CD1c-positive myeloid dendritic cell (primary cell): ENCODE data around the gene SLC6A3.
"Not testable (repeated sequence)": the region's sequence is repeated elsewhere in the genome, so short reads cannot be mapped to it uniquely, and the experiment has no call there.

ENCODE experiments used
- DNase-seq: peaks from one replicate; pipeline ENCODE4 v3.0.0-alpha.2; 2016; ENCODE audit errors: extremely low spot score

SLC6A3 gene

DNA sequence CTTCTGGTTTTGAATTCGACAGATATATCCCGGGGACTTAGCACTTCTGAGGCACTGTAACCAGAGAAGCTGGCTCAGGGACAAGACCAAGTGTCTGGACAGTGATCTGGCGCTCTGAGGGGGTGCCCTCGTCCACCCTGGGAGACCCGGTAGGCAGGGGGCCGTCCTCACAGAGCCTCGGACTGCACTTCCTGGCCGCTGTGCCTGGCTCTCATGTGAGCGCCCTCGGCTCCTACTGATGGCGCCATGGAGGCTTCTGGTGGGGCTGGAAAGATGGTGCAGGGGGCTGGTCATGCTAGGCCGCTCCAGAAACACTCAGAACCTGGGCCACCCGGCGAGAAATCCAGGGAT lies 18.8 kb upstream of the SLC6A3 start:
- no peak for DNase-seq

DNA sequence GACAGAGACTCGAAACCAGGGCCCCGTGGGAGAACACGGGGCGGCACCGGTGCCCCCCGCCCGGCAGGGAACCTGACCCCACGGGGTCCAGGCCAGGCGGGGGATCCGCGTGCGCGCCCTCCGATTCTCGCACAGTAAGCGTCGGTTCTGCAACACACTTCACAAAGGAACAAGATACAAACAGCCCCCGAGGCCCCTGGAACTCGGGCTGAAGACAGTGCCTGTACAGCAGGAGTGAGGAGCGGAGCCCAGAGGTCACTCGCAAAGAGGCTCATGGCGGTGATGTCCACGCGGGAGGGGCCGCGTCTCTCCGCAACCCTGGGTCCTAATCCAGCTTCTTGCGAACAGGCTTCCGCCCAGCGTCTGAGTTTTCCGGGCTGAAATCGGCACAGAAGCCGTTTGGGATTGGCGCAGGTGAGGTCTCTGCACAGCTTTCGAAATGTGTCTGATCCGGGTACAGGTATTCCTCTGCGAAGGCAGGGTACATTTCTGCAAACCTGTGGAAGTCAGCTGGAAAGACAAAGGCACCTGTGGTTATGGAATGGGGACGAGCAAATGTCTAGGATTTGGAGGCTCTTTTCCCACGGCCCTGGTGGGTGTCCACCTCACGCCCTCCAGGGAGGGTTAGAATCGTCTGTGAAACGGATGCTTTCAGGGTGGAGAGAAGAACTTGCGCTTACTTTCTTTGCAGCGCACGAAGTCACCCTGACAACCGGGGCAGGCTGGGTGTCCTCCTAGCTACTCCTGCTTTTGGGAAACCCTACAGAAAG lies 18.3 kb upstream of the SLC6A3 start:
- no peak for DNase-seq

DNA sequence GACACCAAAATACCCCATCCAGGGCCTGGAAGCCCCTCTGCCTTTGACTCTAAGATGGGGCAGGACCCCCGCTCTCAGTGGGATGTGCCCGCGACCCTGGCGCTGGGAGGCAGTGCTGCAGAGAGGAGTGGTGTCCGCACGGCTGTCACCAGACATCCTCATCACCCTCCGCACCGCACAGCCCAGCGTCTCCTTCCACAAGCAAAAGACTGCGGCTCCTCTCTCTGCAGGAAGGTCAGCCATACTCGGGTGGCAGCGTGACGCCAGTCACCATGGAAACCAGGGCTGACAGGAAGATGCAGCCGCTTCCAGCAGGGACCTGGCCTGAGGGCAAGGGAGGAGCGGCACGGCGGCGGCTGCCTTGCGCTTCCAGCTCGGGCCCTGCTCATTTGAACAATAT lies 17.1 kb upstream of the SLC6A3 start:
- DNase-seq, result no peak

DNA sequence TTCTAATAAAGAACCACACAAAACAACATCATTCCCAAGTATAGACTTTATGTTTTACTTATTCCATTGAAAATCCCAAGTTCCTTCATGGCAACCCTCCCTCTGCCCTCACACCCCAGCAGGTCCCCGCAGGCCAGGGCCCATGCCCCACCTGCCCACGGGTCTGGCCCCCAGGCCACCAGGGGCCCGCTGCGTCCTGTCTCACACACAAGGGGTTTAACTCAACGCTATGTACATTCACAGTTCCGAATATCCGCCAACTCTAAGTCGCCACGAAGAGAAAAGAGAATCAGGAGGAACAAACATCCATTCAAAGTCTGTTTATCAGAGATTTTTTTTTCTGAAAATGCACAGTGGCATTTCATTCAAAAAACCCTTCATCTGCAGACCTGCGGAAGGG lies 16.2 kb upstream of the SLC6A3 start:
- no peak for DNase-seq

DNA sequence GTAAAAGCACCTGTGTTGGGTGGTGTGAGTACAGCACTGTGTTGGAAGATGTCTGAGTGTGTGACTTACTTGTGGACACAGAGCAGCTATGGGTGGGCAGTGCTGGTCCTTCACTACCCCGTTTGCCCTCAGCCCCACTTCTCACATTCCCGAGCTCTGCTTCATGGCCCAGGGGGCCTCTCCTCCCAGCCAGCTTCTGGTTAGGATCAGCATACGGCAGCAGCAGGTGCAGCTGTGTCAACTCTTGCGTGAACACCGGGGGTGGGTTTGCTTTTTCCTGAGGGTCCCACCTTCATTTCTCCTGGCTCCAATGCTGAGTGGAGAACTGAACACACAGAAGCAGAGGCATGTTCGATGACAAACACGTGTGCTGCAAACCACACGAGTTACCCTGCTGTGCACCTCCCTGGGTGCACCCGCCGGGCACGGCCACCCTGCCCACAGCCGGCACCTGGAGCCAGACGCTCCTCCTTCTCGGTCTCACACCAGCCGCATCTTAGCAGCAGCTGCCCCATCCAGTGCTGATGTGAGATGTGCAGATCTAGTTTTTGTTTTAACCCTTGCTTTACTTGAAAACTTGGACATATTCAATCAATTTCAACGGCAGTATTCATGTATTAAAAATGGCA lies 14.9 kb upstream of the SLC6A3 start:
- DNase-seq, result no peak

DNA sequence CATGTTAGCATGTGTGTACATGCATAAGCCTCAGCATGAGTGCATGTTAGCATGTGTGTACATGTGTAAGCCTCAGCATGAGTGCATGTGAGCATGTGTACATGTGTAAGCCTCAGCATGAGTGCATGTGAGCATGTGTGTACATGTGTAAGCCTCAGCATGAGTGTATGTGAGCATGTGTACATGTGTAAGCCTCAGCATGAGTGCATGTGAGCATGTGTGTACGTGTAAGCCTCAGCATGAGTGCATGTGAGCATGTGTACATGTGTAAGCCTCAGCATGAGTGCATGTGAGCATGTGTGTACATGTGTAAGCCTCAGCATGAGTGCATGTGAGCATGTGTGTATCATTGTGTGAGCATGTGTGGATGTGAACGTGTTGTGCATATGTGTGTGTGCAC lies 14.2 kb upstream of the SLC6A3 start:
- not testable (repeated sequence) for DNase-seq

DNA sequence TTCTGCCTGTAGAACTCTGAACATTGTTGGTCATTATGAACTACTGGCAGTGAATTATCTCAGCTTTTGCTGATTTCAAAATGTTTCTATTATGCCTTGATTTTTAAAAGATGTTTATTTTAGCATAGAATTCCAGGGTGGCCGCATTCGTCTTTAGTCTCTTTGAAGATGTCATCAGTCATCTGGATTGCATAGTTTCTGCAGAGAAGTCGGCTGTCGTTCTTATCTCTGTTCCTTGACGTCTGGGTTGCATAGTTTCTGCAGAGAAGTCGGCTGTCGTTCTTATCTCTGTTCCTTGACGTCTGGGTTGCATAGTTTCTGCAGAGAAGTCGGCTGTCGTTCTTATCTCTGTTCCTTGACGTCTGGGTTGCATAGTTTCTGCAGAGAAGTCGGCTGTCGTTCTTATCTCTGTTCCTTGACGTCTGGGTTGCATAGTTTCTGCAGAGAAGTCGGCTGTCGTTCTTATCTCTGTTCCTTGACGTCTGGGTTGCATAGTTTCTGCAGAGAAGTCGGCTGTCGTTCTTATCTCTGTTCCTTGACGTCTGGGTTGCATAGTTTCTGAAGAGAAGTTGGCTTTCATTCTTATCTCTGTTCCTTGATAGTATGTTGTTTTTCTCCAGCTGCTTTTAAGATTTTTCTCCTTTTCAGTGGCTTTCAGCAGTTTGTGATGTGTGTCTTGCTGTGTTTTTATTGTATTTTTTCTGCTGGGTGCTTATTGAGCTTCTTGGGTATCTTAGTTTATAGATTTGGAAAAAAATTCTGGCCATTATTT lies 11.1 kb upstream of the SLC6A3 start:
- not testable (repeated sequence) for DNase-seq

DNA sequence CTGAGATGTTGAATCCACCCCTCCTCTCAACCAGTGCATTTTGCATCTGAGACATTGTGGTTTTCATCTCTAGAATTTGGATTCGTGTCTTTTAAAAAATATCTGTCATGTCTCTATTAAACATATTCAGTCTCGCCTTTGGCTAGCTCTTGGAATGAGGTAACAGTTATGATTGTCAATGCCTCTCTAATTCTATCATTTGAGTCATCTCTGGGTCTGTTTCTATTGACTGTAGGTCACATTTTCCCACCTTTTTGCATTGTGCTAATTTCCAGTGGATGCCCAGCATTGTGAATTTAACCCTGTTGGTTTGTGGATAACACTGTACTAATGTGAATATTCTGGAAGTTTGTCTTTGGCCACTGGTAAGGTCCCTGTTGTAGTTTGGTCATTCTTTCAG lies 8.4 kb upstream of the SLC6A3 start:
- DNase-seq, result no peak

DNA sequence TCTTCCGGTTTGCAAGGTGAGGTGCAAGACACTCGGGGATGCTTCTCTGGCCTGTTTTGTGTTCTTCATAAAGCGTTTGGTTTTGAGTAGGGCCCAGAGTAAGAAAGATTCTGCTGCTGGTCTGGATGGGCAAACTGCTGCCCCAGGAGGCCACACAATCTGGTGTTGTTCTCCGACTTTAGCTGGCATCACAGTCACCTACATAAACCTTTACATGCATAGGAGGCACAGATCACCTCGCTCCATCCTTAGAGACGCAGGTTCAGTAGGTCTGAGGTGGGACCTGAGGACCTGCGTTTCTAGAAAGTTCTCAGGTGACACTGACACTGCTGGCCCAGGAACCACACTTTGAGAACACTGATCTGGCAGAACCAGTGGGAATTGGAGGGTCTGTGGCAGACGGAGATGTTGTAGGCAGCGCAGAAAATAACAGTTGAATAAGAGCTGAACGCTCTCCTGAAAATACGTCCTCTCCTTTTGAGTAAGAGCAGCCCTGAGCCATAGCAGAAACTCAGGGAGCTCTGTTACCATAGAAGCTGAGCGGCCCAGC lies 3.9 kb upstream of the SLC6A3 start:
- no peak for DNase-seq

DNA sequence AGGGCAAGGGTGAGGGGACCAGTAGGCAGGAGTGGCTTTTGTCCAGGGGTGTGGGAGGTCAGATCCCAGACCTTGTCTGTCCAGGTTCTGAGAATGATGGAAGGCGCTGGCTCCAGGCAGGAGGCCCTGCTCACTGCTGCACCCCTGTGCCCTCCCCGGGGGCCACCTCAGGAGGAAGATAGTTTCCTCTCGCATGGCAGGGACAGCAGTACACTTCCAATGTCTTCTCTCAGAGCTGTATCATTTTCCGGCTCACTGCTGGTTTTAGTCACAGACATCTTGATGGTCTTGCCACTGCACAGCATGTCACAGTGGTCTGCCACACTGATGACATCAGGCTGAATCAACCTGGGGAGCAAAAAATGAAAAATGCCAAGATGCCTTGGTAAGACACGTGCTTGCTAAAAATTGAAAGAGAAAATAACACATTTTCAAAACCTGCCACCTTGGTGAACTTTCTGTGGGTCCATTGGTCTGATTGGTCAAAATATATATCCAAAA lies 3.3 kb upstream of the SLC6A3 start:
- DNase-seq, result no peak

DNA sequence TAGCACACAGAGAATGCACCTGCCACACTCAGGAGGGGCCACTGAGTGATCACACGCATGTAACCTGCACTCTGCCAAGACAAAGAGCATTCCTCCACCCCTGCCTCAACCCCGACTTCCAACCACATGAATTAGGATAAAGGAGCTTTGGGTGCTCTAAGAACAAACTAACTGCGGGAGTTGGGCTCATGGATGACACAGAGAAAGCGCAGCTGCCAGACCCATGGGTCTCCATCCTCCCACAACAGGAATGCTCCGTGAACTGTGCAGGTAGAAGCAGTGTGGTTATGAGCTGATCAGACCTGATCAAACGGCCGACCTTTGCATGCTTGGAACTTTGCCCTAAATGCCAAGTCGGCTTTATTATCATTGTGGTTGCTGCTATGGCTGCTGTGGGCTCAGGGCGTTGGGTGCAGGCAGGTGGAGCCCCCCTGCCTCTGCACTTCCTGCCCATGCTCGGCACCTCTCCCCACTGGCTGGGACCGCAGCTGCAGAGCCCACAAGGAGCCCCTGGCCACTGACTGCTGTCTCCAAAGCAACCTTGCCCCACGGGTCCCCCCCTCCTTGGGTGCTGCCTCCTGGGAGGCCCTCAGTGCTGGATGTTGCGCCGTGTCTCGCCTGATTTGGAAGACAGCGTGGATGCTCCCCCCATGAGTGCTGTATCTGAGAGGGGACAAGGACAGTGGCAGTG lies 2.6 kb upstream of the SLC6A3 start:
- no peak for DNase-seq

DNA sequence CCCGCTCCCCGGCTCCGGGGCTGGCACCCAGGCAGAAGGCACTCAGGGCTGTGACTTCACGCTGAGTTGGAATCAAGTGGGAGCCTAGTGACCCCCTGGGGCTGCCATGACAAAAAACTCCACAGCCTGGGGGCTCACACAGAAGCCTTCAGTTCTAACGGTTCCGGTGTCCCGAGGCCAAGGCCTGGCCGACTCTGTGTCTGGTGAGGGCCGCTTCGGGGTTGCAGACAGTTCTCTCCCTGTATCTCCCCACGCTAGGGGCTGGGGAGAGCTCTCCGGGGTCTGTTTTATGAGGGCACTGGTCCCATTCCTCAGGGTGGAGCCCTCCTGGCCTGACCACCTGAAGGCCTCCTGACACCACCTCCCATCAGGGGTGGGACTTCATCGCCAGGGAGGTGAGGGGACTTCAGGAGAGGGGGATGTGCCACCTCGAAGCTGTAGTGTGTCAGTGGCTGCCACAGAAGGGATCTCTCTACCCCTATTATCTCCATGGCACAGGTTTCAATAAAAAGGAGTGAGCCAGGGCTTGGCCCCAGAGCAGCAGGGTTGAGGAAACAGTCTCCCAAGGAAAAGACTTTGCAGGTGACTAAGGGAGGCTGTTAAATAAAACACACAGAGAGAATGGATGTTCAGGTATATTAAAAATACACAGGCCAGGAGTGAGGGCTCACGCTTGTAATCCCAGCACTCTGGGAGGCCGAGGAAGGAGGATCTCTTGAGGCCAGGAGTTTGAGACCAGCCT lies 1.5 kb upstream of the SLC6A3 start:
- no peak for DNase-seq

DNA sequence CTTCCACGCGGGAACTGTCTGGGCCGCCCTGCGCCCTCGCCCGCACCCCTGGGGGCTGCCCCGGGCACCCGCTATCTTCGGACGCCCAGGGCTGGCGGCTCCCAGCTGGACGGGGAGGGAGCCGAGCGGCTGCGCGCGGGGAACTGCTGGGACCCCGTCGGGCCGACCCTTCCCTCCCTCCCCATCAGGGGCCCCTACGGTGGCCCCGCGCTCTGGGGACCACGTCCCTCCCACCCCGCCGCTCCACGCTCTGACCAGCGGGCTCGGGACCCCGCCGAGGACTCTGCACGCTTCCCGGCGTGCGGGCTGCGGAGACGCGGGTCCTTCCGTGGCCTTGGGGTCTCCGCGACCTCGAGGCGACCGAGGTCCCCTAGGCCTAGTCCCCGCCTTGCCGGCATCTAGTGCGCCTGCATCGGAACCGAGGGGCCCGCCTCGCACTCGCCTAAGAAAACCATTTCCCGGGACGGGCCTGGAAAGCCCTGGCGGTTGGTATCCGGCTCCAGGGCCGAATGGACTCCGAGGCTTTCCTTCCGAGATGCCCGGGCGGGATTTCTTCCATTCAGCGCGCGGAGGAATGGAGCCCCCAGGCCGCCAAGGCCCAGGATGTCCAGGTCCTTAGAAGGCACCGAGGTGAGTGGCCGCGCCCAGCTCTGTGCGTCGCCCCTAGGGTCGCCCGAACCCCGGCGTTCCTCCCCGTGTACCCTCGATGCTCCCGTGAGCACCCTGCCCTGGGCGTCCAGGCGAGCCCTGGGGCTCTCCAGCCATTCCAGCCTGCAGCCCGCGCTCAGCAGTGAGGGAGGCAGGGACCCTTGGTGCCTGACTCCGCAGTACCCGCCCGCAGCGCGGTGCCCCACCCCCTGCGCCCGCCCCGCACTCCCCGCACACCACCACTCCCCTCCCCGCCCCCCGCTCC lies 705 bp upstream of the SLC6A3 start:
- no peak for DNase-seq

DNA sequence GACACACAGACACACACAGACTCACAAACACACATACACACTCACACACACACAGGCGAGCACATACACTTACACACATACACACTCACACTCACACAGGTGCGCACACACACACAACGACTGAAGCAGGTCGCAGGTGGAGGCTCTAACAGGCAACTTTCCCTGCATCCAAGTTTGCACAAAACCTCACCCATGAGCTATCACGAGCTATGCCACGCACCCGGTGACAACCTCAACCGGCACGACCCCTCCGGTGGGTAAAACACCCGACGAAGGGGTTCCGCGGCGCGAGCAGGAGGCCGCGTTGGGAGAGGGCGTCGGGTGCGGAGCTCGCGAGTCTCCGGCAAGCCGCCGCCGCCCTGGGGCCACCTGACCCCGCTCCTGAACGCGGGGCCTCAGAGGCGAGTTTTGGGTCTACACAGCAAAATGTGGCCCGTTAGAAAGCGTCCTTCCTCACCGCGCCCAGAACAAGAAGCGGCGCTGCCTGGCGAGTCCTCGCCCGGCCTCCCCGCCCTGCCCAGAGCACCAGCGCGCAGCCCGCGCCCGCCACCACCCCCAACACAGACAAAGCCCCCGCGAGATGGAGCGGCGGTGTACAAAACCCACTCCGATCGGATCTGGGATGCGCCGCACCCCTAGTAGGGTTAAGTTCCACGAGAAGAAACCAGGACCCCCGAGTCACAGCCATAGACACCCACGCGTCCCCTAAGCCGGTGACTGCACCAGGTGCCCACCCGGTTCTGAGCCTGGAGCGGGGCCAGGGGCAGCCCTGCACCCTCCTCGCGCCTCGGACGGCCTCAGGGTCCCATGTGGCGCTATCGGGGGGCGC lies 665 bp downstream of the SLC6A3 start:
- DNase-seq, result no peak

DNA sequence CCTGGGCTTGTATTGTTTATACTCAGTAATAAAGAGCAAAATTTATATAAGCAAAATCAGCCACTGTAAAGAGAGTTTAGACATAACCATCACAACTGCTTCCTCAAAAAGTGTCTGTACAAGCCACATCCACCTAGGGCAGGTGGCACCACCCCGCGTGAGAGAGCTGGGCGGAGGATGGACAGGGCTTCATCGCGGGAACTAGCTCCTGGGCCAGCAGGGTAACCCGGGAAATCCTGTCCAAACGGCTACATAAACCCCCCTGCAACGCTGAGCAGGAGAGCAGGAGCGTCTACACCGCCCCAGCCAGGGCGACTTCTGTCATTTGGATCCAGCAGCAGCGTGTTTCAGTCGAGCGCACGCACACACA lies 1.3 kb downstream of the SLC6A3 start:
- DNase-seq, result no peak

DNA sequence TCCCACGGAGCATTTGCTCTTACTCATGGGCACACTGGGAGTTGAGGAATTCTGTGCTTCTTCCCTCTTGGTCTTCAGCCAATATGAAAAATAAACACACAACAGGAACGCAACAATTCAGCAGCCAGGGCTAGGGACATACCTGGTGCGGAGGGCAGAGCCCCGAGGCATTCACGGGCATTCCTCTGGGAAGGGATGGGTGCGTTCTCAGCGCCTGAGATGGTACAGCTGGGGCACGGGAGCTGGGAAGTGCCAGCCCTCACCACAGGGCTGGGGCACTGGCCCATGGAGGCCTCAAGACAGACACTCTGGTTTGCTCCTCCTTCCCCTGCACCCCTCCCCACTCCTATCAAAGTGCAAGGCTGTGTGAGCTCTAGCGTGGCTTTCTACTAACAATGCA lies 2.1 kb downstream of the SLC6A3 start:
- DNase-seq, result no peak

DNA sequence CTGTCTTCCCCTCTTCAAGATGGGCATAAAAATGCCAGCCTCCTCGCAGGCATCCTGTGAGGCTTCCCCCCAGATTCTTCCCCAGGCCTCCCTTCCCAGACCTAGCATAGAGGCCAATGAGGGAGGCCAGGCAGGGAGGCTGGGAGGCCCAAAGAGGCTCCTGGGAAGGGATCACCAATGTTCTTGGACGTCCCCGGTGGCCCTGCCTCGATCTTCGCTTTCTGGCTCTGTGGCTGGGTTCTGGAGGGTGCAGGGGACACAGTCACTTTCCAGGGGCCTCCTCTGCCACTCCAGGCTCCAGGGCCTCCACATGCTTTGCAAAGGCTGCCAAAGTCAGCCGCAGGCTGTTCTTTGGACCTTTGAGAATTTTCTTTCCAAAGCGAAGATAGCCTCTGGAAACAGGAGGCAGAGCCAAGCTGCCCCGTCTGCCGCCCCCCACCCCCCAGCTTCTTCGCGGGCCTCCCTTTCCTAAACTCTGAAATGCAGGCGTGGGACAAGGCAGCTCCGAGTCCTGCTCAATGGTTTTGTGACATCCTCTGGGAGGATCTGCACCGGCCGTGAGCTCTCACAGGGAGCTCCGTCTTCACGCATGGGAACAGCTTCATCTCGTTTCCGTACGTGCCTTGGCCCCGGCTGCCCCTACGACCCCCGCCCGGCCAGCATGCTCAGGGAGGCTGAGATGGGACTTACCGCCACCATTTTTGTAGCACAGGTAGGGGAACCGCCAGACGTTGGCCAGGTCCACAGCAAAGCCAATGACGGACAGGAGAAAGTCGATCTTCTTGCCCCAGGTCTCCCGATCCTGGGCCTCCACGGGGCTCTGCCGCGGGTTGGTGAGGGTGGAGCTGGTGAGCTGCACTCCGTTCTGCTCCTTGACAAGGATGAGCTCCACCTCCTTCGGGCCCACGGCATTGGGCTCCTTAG lies 2.8 kb downstream of the SLC6A3 start:
- DNase-seq, result no peak

DNA sequence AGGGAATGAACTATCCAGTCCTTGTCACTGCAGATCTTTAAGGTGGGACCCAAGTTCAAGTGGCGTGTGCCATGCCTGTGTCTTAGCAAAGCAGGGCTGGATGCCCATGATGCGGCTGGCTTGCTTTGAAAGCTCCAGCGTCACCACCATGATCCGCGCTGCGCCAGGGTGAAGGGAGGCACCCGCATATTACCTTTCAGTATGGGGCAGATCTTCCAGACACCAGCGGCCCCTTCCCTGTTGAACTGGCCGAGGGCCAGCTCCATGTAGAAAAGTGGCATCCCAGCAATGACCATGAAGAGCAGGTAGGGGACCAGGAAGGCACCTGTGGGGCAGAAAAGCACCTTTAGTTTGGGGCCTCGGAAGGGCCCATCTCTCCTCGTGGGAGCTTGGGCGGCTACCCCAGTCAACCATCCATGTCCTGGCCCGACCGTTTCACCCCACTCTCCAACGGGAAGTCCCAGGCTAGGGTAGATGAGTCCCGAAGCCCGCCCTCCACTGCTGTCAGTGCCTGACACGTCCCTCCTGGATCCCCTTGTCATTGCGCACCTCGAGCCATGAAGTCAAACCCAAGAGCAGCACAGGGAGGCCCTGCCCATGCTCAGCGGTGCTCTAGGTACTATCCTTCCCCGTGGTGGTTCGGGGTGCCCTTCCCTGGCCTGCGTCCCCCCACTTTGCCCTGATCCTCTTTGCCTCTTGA lies 3.9 kb downstream of the SLC6A3 start:
- DNase-seq, result no peak
